Mucosa of rectum (tissue), 2 donors: ENCODE measurements around the gene PLXNA2.
A peak's percentile ranks its signal among the peaks of the same experiment; 100 is the strongest.

Experiments used
- H3K27ac ChIP-seq, 2 donors: one replicate each; pipeline ENCODE4 v1.7.0; 2013; ENCODE audit warnings: inconsistent platforms in 2 of 2, low read depth in 2 of 2, low read length in 2 of 2
- H3K27me3 ChIP-seq, 2 donors: one replicate each; pipeline ENCODE4 v1.7.0; 2013; ENCODE audit warnings: low read length in 2 of 2; ENCODE audit not compliant: control insufficient read depth in 2 of 2, insufficient read depth in 2 of 2
- H3K36me3 ChIP-seq, 2 donors: one replicate each; pipeline ENCODE4 v1.7.0; 2013; ENCODE audit warnings: low read length in 2 of 2; ENCODE audit not compliant: control insufficient read depth in 2 of 2, insufficient read depth in 2 of 2
- H3K4me1 ChIP-seq, 2 donors: one replicate each; pipeline ENCODE4 v1.7.0; 2013; ENCODE audit warnings: low read length in 2 of 2, mild to moderate bottlenecking in 1 of 2; ENCODE audit not compliant: control insufficient read depth in 2 of 2, insufficient read depth in 2 of 2
- H3K4me3 ChIP-seq, 2 donors: one replicate each; pipeline ENCODE4 v1.7.0; 2013; ENCODE audit warnings: low read length in 2 of 2
- H3K9ac ChIP-seq, 2 donors: one replicate each; pipeline ENCODE4 v1.7.0; 2013; ENCODE audit warnings: low read length in 2 of 2, low read depth in 1 of 2, mild to moderate bottlenecking in 1 of 2
- H3K9me3 ChIP-seq, 2 donors: one replicate each; pipeline ENCODE4 v1.7.0; 2013; ENCODE audit warnings: low read length in 2 of 2; ENCODE audit not compliant: control insufficient read depth in 2 of 2
- donor health status: healthy.
- donor health status: Normal muscosa, but diverticular disease.

The PLXNA2 gene

GRCh38 chr1:208252836-208253576 is 8.8 kb upstream of the PLXNA2 start:
- Histone ChIP-seq H3K36me3 (no peaks in the 10 kb centered on the region), H3K27me3 (peaks cover 0 to 4% of the 10 kb centered on the region in 2 donors), H3K4me3 (no peak overlapping the region), H3K9ac (no peak overlapping the region), H3K9me3 (no peaks in the 10 kb centered on the region), H3K4me1 (peaks cover 0 to 4% of the 10 kb centered on the region in 2 donors), H3K27ac (no peak overlapping the region)

GRCh38 chr1:208251911-208252835 is 8.0 kb upstream of the PLXNA2 start:
- H3K4me3 ChIP-seq = no peak overlapping the region
- H3K27ac ChIP-seq = no peak overlapping the region

GRCh38 chr1:208251015-208251414 is 6.8 kb upstream of the PLXNA2 start:
- no peak overlapping the region for H3K9ac ChIP-seq

More at GRCh38 chr1:208251911-208252835, 8.0 kb upstream of the PLXNA2 start:
- Histone ChIP-seq H3K4me1 (peaks cover 0 to 4% of the 10 kb centered on the region in 2 donors), H3K9ac (no peak overlapping the region), H3K9me3 (no peaks in the 10 kb centered on the region), H3K36me3 (no peaks in the 10 kb centered on the region), H3K27me3 (peaks cover 0 to 4% of the 10 kb centered on the region in 2 donors)

GRCh38 chr1:208250613-208251012 is 6.4 kb upstream of the PLXNA2 start:
- Histone ChIP-seq H3K9ac (no peak overlapping the region), H3K27ac (no peak overlapping the region), H3K9me3 (no peaks in the 10 kb centered on the region), H3K4me3 (no peak overlapping the region), H3K27me3 (peaks cover 0 to 4% of the 10 kb centered on the region in 2 donors), H3K4me1 (peaks cover 0 to 4% of the 10 kb centered on the region in 2 donors), H3K36me3 (no peaks in the 10 kb centered on the region)

More at GRCh38 chr1:208251015-208251414, 6.8 kb upstream of the PLXNA2 start:
- Histone ChIP-seq H3K4me3 (no peak overlapping the region), H3K27ac (no peak overlapping the region), H3K27me3 (peaks cover 0 to 4% of the 10 kb centered on the region in 2 donors), H3K9me3 (no peaks in the 10 kb centered on the region), H3K36me3 (no peaks in the 10 kb centered on the region), H3K4me1 (peaks cover 0 to 4% of the 10 kb centered on the region in 2 donors)

- peaks cover 0 to 4% of the 10 kb centered on the region in 2 donors for H3K27me3 ChIP-seq
- H3K9ac ChIP-seq = no peak overlapping the region
- H3K9me3 ChIP-seq = no peaks in the 10 kb centered on the region
- H3K4me3 ChIP-seq = no peak overlapping the region
- no peak overlapping the region for H3K27ac ChIP-seq
- peaks cover 6 to 13% of the 10 kb centered on the region in 2 donors for H3K4me1 ChIP-seq
- no peaks in the 10 kb centered on the region for H3K36me3 ChIP-seq
Measured at GRCh38 chr1:208248991-208249696, 5.0 kb upstream of the PLXNA2 start.

GRCh38 chr1:208248307-208248801 is 4.2 kb upstream of the PLXNA2 start:
- H3K9me3 ChIP-seq = no peaks in the 10 kb centered on the region
- peaks cover 0 to 4% of the 10 kb centered on the region in 2 donors for H3K27me3 ChIP-seq
- H3K9ac ChIP-seq = no peak overlapping the region
- peaks cover 6 to 13% of the 10 kb centered on the region in 2 donors for H3K4me1 ChIP-seq
- no peak overlapping the region for H3K27ac ChIP-seq
- no peaks in the 10 kb centered on the region for H3K36me3 ChIP-seq
- H3K4me3 ChIP-seq = no peak overlapping the region

- H3K9me3 ChIP-seq = no peaks in the 10 kb centered on the region
- no peak overlapping the region for H3K27ac ChIP-seq
- peaks cover 0 to 4% of the 10 kb centered on the region in 2 donors for H3K27me3 ChIP-seq
- no peak overlapping the region for H3K9ac ChIP-seq
- peaks cover 9 to 15% of the 10 kb centered on the region in 2 donors for H3K4me1 ChIP-seq
- H3K4me3 ChIP-seq = no peak overlapping the region
- no peaks in the 10 kb centered on the region for H3K36me3 ChIP-seq
Measured at GRCh38 chr1:208247696-208248095, 3.5 kb upstream of the PLXNA2 start.

- Histone ChIP-seq H3K4me3 (peak overlapping the region; percentile 67), H3K9ac (peak overlapping the region; percentile 48 to 93), H3K9me3 (no peaks in the 10 kb centered on the region), H3K4me1 (peaks cover 31 to 34% of the 10 kb centered on the region in 2 donors), H3K27ac (peak overlapping the region; percentile 88 to 92), H3K36me3 (peaks cover 4 to 5% of the 10 kb centered on the region in 2 donors), H3K27me3 (no peaks in the 10 kb centered on the region)
Measured at GRCh38 chr1:208245185-208245705, 1.1 kb upstream of the PLXNA2 start.

GRCh38 chr1:208243527-208243966 is 637 bp downstream of the PLXNA2 start:
- peaks cover 44 to 51% of the 10 kb centered on the region in 2 donors for H3K4me1 ChIP-seq
- H3K9ac ChIP-seq = peak overlapping the region; percentile 80 to 93
- no peaks in the 10 kb centered on the region for H3K9me3 ChIP-seq
- peaks cover 4 to 5% of the 10 kb centered on the region in 2 donors for H3K36me3 ChIP-seq
- H3K27me3 ChIP-seq = no peaks in the 10 kb centered on the region
- peak overlapping the region; percentile 67 to 86 for H3K4me3 ChIP-seq
- H3K27ac ChIP-seq = peak overlapping the region; percentile 88 to 92
